Activated T-helper 9 cell treated with anti-CD3 and anti-CD28 coated beads, Interleukin-2, amount 50 U/mL, for 16 hours (primary cell): Measurements from ENCODE around the gene MYDGF.

Experiments used
- DNase-seq: peaks from one replicate; pipeline ENCODE4 v3.0.0-alpha.2; 2020; ENCODE audit warnings: low read depth

The MYDGF gene

DNA sequence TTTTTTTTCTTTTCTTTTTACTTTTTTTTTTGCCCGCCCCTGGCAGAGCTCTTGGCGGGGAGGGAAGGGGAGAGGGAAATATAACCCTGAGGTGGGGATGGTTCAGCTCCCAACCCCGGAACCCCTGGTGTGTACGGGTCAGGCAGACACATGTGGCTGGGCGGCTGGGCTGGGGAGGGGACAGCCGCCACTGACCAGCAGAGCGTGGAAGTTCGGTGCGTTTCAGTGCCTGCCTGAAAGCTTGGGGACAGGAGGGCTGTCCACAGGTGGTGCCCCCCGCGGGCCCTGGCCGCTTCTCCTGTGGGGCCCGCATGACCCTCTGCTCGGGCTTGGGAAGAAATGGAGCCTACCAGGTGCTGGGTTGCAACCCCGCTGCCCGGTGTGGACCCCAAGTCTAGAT is 5.2 kb upstream of the MYDGF start:
- DNase-seq, result no peak

GRCh38 chr19:4673726-4674125 is 3.6 kb upstream of the MYDGF start:
- DNase-seq, result no peak

DNA sequence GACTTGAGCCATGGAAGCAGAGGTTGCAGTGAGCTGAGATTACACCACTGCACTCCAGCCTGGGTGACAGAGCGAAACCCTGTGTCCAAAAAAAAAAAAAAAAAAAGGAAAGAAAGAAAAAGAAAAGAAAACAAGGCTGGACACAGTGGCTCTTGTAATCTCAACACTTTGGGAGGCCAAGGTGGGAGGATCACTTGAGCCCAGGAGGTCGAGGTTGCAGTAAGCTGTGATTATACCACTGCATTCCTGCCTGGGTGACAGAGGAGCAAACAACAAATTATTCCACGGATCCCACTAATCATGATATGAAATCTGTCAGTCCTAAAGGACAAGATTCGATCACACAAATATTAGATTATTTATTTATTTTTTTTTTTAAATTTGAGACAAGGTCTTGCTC is 3.1 kb upstream of the MYDGF start:
- DNase-seq, result no peak

DNA sequence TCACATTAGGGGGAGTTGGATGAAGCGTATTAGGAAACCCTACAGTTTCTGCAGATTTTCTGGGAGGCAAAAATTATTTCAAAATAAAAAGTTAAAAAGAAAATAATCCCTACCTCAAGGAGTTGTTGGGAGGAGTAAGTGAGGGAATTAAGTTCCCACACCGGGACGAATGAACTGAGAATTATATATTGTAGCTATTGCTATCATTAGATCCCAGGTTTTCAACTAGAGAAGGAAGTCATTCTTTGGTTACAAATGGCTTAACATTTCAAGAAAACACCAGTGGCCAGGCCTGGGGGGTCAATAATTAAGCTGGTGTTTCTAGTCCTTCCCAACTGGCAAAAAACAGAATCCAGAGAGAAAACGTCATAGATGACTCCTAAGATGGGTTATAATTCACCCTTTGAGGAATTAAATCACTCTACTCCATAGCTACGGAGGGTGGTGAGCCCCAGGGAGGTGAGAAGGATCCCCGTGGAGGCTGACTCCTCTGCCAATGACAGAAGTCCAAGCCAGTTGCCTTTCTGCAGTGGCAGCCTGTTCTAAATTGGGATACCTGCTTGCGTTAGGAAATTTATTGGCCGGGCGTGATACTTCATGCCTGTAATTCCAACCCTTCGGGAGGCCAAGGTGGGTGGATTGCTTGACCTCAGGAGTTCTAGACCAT is 1.2 kb upstream of the MYDGF start:
- DNase-seq, result no peak

DNA sequence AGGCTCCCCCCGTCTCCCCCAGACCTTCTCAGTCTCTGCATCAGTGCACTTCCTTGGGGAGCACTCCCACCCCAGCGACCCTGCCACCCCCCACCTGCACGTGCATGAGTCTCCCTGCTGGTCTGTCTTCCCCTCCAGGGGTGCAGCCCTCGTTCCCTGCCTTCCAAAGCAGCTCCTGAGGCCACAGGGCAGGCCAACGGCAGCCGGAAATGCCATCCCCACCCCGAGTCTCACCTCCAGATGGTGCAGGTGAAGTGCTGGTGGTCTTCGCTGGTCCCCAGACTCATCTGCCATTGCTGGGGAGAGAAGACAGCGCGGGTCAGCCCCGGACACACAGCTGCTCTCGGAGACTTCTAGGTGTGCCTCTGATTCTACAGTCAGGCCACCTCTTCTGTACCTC is 5.5 kb downstream of the MYDGF start:
- DNase-seq, result no peak

- DNase-seq, result no peak
Measured at GRCh38 chr19:4662812-4663211, 7.3 kb downstream of the MYDGF start.

DNA sequence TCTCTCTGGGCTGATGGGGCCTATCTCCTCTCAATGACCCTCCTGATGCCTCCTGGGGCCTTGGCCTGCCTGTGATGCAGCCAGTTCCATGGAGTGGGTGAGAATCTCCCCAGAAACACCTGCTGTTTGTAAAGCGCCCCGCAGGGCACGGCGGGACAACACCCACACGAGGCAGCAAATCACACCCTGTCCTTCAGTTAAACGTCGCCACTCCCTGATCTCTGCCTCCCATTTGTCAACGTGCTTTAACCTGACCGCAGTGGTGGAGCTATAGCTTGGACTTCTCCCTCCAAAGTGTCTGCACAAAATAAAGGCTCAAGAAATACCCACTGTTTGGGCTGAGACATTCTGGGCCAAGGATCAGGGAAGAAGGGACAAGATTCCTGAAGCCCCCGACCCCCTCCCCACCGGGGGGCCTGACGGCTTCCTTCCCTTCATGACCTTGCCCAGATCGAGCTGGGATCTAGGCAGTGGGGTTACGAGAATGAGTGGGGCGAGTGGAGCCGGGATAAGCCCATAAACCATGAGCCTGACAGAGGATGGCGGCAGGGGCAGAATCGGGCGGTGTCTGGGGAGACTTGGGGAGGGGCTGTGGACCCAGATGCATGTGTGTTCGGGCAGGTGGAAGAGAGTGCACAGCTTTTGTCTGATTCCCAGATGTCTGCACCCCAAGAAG is 8.0 kb downstream of the MYDGF start:
- no peak for DNase-seq

GRCh38 chr19:4660993-4661392 is 9.1 kb downstream of the MYDGF start:
- no peak for DNase-seq

GRCh38 chr19:4660181-4660791 is 9.9 kb downstream of the MYDGF start:
- DNase-seq, result no peak

GRCh38 chr19:4657835-4658234 is 12.3 kb downstream of the MYDGF start:
- DNase-seq, result no peak

DNA sequence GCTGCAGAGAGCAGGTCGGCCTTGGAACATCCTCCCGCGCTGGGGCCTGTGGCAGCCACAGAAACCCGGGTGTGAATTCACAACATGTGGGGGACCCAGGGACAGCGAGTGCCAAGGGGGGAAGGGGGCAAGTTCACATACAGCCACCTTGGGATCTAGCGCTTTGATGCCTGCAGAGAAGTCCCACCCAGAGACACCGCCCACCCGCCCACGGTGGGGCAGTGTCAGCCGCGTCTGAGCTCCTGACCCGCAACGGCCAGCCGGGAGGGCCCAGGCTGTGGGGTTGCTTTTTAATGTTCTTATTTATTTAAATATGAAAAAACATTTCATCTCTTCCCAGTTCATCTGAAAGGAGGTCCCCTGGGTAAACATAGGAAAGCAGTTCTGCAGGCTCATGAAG is 12.9 kb downstream of the MYDGF start:
- no peak for DNase-seq

DNA sequence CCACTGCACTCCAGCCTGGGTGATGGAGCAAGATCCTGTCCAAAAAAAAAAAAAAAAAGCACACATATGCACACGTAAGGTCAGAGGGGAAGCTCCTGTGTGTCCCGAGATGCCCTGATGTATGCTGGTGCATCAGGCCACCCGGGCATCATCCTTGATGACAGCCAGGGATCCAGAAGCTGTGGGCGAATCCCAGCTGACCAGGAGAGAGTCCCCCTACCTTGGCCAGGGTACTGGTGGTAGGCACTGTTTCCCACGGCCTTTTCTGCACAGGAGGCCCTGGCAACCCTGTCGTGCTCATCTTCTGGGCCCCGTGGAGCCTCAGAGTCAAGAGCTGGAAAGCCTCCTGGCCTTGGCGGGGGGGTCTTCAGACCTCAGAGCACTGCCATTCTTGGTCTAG is 14.0 kb downstream of the MYDGF start:
- DNase-seq, result no peak

- no peak for DNase-seq
Measured at GRCh38 chr19:4654437-4655361, 15.4 kb downstream of the MYDGF start.

GRCh38 chr19:4653793-4654436 is 16.2 kb downstream of the MYDGF start:
- DNase-seq, result no peak

GRCh38 chr19:4652075-4652474 is 18.1 kb downstream of the MYDGF start:
- no peak for DNase-seq

DNA sequence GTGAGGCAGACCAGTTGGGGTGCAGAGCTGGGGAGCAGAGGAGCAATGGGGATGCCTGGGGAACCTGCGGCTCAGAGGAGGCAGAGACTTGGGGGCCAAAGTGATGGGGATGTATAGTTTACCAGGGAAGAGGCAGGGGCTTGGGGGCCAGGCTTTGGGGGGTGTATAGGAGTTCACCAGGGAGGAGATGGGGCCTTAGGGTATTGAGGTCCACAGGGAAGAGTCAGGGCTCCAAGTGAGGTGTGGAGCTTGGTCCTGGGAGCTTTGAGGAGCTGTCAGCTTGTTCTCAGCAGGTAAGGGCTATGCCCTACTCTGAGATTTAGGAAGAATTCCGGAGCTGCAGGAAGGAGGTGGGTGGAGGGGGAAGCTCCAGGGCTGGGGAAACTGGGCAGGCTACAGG is 20.0 kb downstream of the MYDGF start:
- no peak for DNase-seq

DNA sequence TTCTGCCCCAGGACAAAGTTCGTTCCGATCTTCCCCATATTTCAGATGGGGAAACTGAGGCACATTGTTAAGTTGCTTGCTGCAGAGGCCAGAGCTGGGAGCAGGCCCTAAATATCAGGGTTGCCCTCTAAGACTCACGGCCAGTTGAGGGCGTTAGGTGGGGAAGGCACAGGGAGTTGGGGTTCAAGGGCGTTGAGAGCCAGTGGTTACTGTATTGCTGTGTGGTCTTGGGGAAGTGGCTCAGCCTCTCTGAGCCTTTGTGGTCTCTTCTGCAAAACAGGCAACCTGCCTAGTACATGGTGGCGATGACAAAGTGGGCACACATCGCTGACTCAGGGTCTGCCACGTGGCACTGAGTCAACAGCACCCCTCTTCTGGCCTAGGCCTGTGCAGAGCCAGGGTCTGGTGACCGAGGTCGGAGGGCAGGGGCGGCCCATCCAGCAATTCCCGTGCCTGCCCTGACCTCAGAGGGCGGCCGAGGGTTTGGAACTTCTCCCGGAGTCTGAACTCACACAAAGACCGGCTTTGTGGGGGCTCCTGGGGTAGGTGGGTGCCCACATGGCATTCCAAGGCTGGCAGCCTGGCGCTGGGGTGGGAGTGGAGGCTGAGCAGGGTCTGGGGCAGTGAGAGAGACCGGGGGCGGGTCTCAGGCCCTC is 20.6 kb downstream of the MYDGF start:
- DNase-seq, result no peak

- no peak for DNase-seq
Measured at GRCh38 chr19:4647676-4648644, 22.2 kb downstream of the MYDGF start.

DNA sequence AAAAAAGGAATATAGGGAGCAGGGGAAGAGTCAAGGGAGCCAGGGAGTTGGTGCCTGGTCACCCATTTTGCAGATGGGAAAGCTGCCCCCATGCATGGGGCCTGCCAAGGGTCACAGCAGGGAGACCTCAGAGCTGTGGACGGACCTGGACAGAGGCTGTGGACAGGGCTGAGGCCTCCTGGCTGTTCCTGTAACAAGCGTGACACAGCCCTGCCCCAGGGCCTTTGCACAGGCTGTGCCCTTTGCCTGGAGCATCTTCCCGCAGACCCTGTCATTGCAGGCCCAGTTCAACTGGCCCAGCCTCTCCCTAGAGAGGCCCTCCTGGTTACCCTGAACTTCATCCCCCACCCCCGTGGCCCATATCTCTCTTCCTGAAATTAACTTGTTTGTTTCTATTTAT is 24.4 kb downstream of the MYDGF start:
- DNase-seq, result no peak

GRCh38 chr19:4642625-4643024 is 27.5 kb downstream of the MYDGF start:
- no peak for DNase-seq
